ENCODE results near the gene COPZ1. TPM values are rescaled to one million over a fixed set of nuclear protein-coding genes. Genes with fewer than 3 reads are reported as not detected.
"Not testable (repeated sequence)": the region's sequence is repeated elsewhere in the genome, so short reads cannot be mapped to it uniquely, and the experiment has no call there.

COPZ1 gene, protein sequence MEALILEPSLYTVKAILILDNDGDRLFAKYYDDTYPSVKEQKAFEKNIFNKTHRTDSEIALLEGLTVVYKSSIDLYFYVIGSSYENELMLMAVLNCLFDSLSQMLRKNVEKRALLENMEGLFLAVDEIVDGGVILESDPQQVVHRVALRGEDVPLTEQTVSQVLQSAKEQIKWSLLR
- polyA plus RNA-seq (ENCODE audit: insufficient read length in 12 of 12): 100 to 1,000 TPM in 11 of 12 donors, not detected in 1; 123 to 235 (median 143) TPM
- long read RNA-seq, donor 1, transcript COPZ1-208 (7 exons, 553 nt): minor isoform, 6 of 113 reads
- long read RNA-seq, donor 1, transcript COPZ1-201 (9 exons, 1,897 nt): major isoform, 78 of 113 reads
- long read RNA-seq, donor 1, partial matches to known transcripts: 24 of 113 reads
- long read RNA-seq, donor 1, other reads (novel, unspliced or antisense): 0 of 113 reads
- long read RNA-seq, donor 2, transcript COPZ1-201 (9 exons, 1,897 nt): major isoform, 103 of 138 reads
- long read RNA-seq, donor 2, partial matches to known transcripts: 20 of 138 reads
- long read RNA-seq, donor 2, other reads (novel, unspliced or antisense): 0 of 138 reads
- long read RNA-seq, donor 3, transcript COPZ1-201 (9 exons, 1,897 nt): major isoform, 36 of 43 reads
- long read RNA-seq, donor 3, partial matches to known transcripts: 5 of 43 reads
- long read RNA-seq, donor 3, other reads (novel, unspliced or antisense): 0 of 43 reads
- long read RNA-seq, donor 4, transcript COPZ1-201 (9 exons, 1,897 nt): major isoform, 25 of 28 reads
- long read RNA-seq, donor 4, partial matches to known transcripts: 0 of 28 reads
- long read RNA-seq, donor 4, other reads (novel, unspliced or antisense): 0 of 28 reads
- long read RNA-seq, donor 5: 0 reads
- long read RNA-seq, donor 6, transcript COPZ1-201 (9 exons, 1,897 nt): major isoform, 37 of 38 reads
- long read RNA-seq, donor 6, partial matches to known transcripts: 0 of 38 reads
- long read RNA-seq, donor 6, other reads (novel, unspliced or antisense): 0 of 38 reads
- long read RNA-seq, donor 7, transcript COPZ1-201 (9 exons, 1,897 nt): major isoform, 36 of 52 reads
- long read RNA-seq, donor 7, partial matches to known transcripts: 12 of 52 reads
- long read RNA-seq, donor 7, other reads (novel, unspliced or antisense): 0 of 52 reads
- long read RNA-seq, donor 8, transcript COPZ1-201 (9 exons, 1,897 nt): major isoform, 90 of 115 reads
- long read RNA-seq, donor 8, partial matches to known transcripts: 11 of 115 reads
- long read RNA-seq, donor 8, other reads (novel, unspliced or antisense): 8 of 115 reads
- long read RNA-seq, donor 9, transcript COPZ1-201 (9 exons, 1,897 nt): major isoform, 43 of 61 reads
- long read RNA-seq, donor 9, partial matches to known transcripts: 7 of 61 reads
- long read RNA-seq, donor 9, other reads (novel, unspliced or antisense): 0 of 61 reads
- long read RNA-seq, donor 10, transcript COPZ1-201 (9 exons, 1,897 nt): major isoform, 51 of 56 reads
- long read RNA-seq, donor 10, partial matches to known transcripts: 0 of 56 reads
- long read RNA-seq, donor 10, other reads (novel, unspliced or antisense): 0 of 56 reads
- long read RNA-seq, donor 11, transcript COPZ1-201 (9 exons, 1,897 nt): major isoform, 113 of 137 reads
- long read RNA-seq, donor 11, partial matches to known transcripts: 17 of 137 reads
- long read RNA-seq, donor 11, other reads (novel, unspliced or antisense): 0 of 137 reads

DNA sequence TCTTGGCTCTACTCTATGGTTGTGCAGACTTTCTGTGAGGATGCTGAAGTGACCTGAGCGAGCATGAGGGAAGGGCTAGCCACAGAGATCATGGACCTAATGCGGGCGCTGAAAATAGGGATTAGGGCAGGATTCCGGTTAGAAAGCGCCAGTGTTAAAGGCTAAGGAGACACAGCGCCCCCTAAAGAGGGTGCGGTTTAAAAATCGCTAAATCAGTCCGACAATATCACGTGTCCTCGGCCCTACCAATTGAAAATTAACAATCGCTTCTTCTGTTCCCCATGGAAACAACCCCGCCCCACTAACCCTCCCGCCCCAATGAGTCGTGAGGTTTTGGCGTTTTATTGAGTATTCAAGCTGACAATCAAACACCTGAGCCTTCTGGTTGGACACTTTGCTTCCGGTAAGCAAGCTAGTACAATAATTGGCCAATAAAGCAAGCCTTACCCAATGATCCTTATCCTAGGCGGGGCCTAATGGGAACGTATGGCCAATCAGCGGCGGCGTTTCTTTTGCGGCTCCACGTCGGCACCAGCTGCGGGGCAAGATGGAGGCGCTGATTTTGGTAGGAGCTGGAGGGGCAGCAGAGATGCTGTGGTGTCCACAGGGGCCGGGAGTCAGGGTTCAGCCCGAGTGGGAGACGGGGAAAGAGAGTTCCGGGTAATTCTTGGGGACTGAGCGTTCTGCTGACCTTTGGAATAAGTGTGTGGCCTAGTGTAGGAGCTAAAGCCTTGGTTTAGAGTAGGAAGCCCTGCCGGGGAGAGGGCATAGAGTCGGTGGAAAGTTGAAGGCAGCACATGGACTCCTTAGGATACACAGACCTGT is at the start of gene COPZ1:
Gene COPZ1, plus strand, starts transcription at position 515 of the 825 bp plus-strand sequence. Its CDS starts 33 bp downstream, at position 548.
- peak; percentile 98 for DNase-seq

DNA sequence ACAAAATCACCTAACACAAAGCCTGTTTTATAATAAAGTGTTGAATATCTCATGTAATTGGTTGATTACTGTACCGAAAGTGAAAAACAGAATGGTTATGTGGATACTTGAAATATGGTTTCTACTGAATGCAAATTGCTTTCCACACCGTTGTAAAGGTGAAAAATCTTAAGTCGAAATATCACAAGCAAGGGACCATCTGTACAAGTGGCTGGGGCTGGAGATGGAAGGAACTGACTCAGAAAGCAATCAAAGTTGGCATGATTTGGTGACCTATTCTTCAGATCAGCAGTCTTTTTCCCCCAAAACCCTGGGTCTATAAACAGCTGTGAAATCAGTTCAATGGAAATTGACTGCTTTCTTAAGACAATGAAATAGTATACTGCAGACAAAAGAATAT is 48.6 kb upstream of the COPZ1 start:
- DNase-seq: no peak

DNA sequence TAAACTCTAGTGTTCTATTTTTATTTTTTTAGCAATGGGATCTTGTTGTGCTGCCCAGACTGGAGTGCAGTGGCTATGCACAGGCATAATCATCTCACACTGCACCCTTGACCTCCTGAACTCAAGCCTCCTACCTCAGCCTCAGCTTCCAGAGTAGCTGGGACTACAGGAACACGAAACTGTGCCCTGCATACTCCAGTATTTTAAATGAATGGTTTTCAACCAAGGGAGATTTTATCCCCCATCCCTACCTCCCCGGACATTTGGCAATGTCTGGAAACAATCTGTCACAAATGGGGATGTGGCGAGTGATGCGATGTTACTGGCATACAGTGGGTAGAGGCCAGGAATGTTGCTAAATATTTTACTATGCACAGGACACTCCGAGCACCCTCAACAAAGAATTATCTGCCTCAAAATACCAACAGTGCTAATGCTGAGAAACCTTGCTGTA is 47.1 kb upstream of the COPZ1 start:
- DNase-seq: no peak

DNA sequence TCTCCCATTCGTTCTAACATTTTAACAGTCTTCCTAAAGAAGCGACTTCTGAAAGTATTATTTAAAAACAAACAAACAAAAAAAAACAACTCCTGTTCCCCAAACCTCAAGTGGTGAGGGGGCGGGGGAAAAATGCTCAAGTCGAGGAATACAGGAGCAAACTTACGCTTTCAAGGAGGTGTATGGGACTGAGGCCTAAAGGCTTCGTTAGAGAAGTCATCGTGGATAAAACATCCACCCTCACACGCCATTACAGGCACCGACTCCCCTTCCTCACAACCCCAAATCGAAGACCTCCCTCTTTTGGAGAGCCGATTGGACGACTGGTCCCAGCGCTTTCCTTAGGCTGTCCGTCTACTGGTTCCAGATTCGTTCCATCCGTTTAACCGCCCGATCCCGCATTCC is 45.7 kb upstream of the COPZ1 start:
- no peak for DNase-seq

DNA sequence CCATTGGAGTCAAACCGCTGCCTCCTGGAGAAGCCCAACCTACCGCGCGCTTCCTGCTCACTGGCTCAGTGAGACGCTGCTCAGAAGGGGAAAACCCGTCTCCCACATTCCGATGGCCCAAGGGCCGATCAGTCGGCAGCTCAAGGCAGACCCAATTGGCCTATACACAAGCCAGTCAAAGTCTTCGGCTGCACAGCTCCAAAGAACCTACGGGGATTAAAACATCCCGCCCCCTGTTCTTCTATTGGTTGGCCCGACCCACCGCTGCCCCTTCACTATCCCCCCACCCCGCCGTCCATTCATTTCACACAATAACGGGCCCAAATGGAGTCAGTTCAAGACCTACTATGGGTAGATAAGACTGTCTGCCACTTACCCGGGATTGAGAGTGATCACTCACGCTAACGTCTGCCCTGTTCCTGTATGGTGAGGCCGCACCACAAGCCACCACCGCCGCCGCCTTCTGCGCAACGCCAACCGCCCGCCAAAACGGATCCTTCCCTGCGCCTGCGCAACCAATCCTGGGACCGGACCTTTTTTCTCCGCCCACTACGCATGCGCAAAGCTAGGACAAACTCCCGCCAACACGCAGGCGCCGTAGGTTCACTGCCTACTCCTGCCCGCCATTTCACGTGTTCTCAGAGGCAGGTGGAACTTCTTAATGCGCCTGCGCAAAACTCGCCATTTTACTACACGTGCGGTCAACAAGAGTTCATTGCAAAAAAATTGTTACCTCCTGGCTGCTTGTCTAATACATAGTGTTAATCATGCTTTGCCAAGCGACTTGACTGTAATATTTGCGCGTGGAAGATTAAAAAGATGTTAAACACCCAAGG is 45.1 kb upstream of the COPZ1 start, which contains the start of gene CBX5:
Gene CBX5, minus strand, starts transcription at position 491 of the 836 bp plus-strand sequence. CDS start 22,472 bp downstream, outside the sequence.
- DNase-seq: peak; percentile 100

DNA sequence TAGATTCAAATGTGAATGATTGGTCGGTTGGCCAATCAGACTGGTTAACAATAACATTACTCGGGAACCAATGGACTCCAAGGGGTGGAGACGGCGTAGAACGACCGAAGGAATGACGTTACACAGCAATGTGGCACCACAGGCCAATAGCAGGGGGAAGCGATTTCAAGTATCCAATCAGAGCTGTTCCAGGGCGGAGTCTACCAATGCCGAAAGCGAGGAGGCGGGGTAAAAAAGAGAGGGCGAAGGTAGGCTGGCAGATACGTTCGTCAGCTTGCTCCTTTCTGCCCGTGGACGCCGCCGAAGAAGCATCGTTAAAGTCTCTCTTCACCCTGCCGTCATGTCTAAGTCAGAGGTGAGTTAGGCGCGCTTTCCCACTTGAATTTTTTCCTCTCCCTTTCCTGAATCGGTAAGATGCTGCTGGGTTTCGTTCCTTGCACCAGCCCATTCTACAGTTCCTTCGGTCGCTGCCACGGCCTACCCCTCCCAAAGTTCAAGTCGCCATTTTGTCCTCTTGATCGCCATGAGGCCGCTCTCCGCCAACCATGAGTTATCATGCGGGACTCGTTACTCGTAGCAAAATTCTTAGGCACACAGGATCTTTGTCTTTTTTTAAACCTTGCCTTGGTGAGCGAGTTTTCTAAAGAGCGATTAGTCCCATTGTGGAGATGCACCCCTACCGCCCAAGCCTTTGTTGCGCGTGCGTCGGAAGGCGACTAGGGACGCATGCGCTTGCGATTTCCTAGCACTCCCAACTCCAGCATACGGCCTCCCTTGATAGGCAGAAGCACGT is 44.3 kb upstream of the COPZ1 start, which contains the start of gene HNRNPA1:
Gene HNRNPA1, plus strand, starts transcription at position 259 of the 793 bp plus-strand sequence. Its CDS starts 82 bp downstream, at position 341.
- peak; percentile 99 for DNase-seq

DNA sequence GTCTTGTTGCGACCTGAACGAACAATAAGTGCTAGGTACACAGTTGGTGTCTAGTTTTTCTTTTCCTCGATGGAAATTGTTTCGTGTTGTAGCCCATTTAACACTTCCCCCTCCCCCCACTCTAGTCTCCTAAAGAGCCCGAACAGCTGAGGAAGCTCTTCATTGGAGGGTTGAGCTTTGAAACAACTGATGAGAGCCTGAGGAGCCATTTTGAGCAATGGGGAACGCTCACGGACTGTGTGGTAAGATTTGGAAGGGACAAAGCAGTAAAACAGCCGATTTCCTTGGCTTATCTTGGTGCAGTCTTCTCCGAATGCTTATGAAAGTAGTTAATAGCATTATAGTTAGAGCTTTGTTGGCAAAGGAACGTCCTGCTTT is 43.7 kb upstream of the COPZ1 start:
- DNase-seq: not testable (repeated sequence)

DNA sequence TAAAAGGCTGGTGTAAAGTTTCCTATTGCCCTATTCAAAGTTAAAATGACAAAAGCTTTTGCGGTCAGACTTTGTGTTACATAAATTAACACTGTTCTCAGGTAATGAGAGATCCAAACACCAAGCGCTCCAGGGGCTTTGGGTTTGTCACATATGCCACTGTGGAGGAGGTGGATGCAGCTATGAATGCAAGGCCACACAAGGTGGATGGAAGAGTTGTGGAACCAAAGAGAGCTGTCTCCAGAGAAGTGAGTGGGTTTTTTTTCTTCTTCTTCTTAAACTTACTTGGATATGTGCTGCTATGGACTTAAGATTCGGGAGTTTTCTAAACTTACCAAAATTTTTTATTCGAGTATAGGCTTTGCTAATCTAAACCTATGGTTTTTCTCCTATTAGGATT is 43.2 kb upstream of the COPZ1 start:
- DNase-seq: not testable (repeated sequence)

DNA sequence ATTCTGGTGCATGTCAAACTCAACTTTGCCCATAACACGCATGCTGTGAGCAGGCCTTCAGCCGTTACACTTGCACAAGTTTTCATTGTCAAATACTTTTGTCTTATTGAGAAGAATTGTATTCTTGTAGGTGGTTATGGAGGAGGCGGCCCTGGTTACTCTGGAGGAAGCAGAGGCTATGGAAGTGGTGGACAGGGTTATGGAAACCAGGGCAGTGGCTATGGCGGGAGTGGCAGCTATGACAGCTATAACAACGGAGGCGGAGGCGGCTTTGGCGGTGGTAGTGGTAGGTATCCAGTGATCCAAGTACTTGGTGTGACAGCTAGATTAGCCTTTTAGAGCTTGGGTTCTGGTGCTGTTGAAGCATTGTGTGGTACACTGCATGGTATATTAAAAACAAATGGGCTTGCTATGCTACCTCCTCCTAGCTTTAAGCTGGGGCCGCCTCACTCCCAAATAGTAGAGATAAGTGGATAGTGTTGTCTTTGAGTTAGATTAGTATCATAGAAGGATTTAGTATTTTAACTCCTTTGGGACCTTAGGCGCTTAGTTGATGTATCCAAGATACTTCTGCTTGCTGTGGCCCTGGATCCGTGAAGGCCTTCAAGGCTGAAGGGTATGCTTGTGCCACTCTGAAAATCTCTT is 41.9 kb upstream of the COPZ1 start:
- DNase-seq: no peak

DNA sequence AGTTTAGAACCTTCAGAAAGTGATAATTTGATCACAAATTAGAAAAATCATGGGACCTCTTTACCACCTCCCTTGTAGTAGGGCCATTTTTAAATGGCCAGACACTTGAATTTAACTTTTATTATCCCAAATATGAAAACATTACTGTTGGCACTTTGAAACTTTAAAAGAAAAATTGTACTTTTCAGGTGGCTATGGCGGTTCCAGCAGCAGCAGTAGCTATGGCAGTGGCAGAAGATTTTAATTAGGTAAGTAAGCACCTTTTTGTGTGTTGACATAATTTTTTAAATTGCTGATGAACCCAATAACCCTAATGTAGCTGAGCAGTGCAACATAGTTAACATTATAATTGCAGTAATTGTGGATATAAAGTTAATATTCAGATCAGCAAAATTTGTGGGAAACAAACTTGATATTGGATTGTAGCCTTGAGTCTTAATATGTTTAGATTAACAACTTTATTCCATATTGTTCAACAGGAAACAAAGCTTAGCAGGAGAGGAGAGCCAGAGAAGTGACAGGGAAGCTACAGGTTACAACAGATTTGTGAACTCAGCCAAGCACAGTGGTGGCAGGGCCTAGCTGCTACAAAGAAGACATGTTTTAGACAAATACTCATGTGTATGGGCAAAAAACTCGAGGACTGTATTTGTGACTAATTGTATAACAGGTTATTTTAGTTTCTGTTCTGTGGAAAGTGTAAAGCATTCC is 40.7 kb upstream of the COPZ1 start:
- DNase-seq: not testable (repeated sequence)

DNA sequence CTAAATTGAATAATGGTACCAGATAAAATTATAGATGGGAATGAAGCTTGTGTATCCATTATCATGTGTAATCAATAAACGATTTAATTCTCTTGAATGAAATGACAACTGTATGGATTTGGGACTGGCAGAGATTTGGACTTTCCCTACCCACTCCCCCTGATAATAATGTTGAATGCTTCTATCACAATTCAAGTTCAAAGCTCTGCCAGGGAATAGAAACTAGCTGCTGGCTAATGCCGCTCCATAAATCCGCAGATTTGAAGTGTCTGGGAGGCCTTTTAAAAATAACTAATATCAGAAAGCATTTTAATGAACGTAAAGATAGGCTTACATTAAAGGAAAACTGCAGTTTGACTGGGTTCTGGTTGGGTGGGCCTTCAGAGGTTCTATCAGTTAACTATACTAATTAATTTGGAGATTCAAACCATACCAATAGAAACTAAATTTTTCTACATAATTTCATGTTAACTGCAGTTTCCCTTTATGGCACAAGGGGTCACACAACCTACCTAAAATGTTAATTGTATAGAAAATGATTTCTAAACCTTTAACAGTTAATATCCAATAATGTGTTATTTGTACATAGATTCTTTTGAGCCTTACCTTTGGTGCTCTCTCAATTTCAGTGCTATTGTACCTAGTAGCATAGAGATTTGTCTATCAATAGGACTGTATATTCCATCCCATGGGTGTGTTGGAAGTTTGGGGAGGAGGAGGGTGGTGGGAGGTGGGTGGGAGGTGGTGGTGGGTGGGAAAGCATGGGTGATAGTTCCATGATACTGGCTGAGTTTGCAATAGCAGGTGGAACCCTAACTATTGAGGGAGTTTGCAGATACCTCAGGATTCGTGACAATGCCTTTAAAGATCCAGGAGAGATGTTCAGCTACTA is 39.5 kb upstream of the COPZ1 start:
- no peak for DNase-seq

DNA sequence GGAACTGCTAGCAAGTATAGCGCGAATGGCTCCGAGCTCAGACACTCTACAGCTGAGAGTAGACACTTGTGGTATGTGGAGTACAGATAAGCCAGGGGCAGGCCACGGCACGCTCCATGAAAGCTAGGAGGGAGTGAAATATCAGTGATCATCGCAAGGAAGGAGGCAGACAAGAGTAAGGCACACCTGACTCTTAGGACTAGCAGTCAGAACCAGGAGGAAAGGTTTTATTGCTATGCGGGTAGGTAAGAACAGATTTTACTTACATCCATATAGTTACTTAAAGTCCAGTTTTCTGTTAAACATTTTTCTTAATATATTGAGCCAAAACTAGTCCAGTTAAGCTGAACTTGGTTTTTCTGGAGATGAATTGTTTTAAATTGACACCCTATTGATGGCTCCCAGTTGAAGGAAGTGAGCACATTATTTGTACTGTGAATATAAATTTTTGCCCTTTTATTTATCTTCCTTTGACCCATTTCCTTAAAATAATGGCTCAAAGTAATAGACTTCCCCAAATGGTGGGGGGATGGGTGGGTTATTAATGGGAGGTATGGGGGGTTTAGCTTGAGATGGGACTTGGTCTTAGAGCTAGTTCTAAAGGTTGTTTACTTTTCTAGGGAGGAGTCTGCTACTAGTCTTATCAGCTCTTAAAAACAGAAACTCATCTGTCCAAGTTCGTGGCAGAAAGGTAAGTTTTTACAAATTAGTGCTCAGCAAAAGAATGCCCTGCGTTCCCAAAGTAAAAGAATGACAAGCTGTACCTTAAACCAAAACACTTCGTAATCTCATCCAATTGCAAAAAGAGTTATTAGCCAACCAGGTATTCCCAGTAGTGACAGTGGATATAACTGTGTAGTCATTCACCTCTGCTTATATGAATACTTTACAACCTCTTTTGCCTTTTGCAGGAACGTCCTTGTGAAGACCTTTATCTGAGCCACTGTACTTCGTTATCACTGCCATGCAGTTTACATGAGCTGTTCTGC is 38.6 kb upstream of the COPZ1 start:
- no peak for DNase-seq

DNA sequence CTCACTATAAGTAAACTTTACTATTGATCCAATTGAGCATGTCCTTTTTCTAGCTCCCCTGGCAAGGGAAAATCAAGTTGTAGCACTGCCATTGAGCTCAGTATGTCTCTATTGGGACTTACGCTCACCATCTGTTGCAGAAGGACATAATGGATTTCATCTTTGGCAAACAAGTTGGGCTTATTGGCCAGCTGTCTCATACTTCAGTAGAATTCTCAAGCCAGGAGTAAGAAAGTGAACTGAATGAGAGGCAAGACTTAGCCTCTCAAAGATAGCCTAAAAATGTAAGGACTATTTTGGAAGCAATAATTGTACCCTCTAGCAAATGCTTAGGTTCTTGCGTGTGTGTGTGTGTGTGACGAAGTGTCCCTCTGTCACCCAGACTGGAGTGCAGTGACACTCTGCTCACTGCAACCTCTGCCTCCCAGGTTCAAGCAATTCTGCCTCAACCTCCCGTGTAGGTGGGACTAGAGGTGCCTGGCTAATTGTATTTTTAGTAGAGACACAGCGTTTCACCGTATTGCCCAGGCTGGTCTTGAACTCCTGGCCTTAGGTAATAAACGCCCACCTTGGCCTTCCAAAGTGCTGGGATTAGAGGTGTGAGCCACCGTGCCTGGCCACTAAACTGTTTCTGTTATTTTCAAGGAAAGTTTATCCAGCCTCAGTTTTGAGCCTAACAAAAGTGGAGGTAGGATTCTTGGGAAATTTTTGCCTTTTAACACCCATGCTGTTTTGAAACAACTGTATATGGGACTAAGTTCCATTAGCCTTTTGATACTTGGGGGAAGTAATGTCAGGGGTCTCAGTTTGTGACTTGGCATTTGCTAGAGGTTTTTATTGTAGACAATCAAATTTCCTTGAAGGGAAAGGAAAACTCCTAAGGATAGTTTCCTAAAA is 37.4 kb upstream of the COPZ1 start:
- peak; percentile 65 for DNase-seq
